Tibial nerve (tissue), 4 donors: ENCODE measurements around the gene CCNC. TPM values are rescaled to one million over a fixed set of nuclear protein-coding genes. Genes with fewer than 3 reads are reported as not detected.

Experiments
- DNase-seq, 2 donors: peaks; one replicate each; pipeline ENCODE4 v3.0.0-alpha.2; 2019; ENCODE audit warnings: low spot score in 2 of 2
- H3K27ac ChIP-seq, 4 donors: fragments of 200-600 bp; sonication (generic) in 3 of 4; one replicate each; pipeline ENCODE4 v1.5.1; 2017 to 2019; ENCODE audit warnings: mild to moderate bottlenecking in 1 of 4
- H3K27me3 ChIP-seq, 2 donors: fragments of 200-600 bp; sonication (generic) in 1 of 2; one replicate each; pipeline versions ENCODE4 v1.5.1 to v1.6.0; 2017 to 2019
- H3K36me3 ChIP-seq, 3 donors: fragments of 200-600 bp; sonication (generic); one replicate each; pipeline ENCODE4 v1.5.1; 2018 to 2019
- H3K4me1 ChIP-seq, 4 donors: fragments of 200-600 bp; sonication (generic) in 3 of 4; one replicate each; pipeline ENCODE4 v1.5.1; 2017 to 2019
- H3K4me3 ChIP-seq, 4 donors: fragments of 200-600 bp; sonication (generic) in 3 of 4; one replicate each; pipeline ENCODE4 v1.5.1; 2017 to 2019; ENCODE audit warnings: mild to moderate bottlenecking in 1 of 4, moderate library complexity in 1 of 4
- H3K9me3 ChIP-seq, 4 donors: fragments of 200-600 bp; sonication (generic) in 3 of 4; one replicate each; pipeline ENCODE4 v1.5.1; 2017 to 2019
- CTCF ChIP-seq, 5 experiments: fragments of 200-600 bp in 3 of 5; fragments of 450-650 bp in 2 of 5; sonication (generic) in 3 of 5; IDR thresholded peaks; one replicate each; pipeline ENCODE4 v1.5.1; 2016 to 2019; ENCODE audit warnings: antibody characterized with exemption in 5 of 5, mild to moderate bottlenecking in 3 of 5, moderate library complexity in 2 of 5
- EP300 ChIP-seq, 2 donors: sonication (generic); formaldehyde crosslinking; IDR thresholded peaks; one replicate each; pipeline ENCODE4 v1.6.1; 2017; ENCODE audit warnings: antibody characterized with exemption in 2 of 2, mild to moderate bottlenecking in 1 of 2
- POLR2A ChIP-seq, 2 donors: fragments of 450-650 bp; IDR thresholded peaks; one replicate each; pipeline ENCODE4 v1.6.1; 2017; ENCODE audit warnings: antibody characterized with exemption in 2 of 2, mild to moderate bottlenecking in 2 of 2, moderate library complexity in 2 of 2
- WGBS, 2 donors: methylation state at CpG; one replicate each; pipeline ENCODE4 v1.1.5; 2018; 5-methylcytosine and 5-hydroxymethylcytosine counted together
- total RNA-seq, 4 donors: library from RNA; depleted of rRNA; stranded (reverse); fragments of >200 nt; gene quantifications; one replicate each; pipeline ENCODE4 v1.1.0, GENCODE V29; 2016

Gene CCNC
- total RNA-seq, 4 donors from 2014 or later = 22.7 to 48.3 (median 30.3) TPM

- DNase-seq = no peak
- H3K27ac ChIP-seq = no peak overlapping the region
- H3K27me3 ChIP-seq = no peaks in the 10 kb centered on the region
- no peak overlapping the region for H3K4me3 ChIP-seq
- no peak for TF ChIP-seq CTCF (IDR thresholded peaks at IDR 0.05)
- TF ChIP-seq POLR2A (IDR thresholded peaks at IDR 0.05) = no peak
- TF ChIP-seq EP300 (IDR thresholded peaks at IDR 0.05) = no peak
- H3K4me1 ChIP-seq = no peaks in the 10 kb centered on the region
- no peaks in the 10 kb centered on the region for H3K9me3 ChIP-seq
- H3K36me3 ChIP-seq = peaks cover 0 to 66% (median 0%) of the 10 kb centered on the region in 3 donors
These were observed 24.5 kb downstream of the CCNC start for GRCh38 chr6:99543968-99544367.

- H3K27me3 ChIP-seq = no peaks in the 10 kb centered on the region
- no peak overlapping the region for H3K27ac ChIP-seq
- DNase-seq = no peak
- 93 to 96% methylated on average over 1 of the region's 1 CpG for WGBS, 2 donors
- no peaks in the 10 kb centered on the region for H3K4me1 ChIP-seq
- H3K36me3 ChIP-seq = peaks cover 0 to 59% (median 2%) of the 10 kb centered on the region in 3 donors
- no peaks in the 10 kb centered on the region for H3K9me3 ChIP-seq
- TF ChIP-seq EP300 (IDR thresholded peaks at IDR 0.05) (no peak), CTCF (IDR thresholded peaks at IDR 0.05) (no peak), POLR2A (IDR thresholded peaks at IDR 0.05) (no peak)
- H3K4me3 ChIP-seq = no peak overlapping the region
These were observed 37.8 kb downstream of the CCNC start for GRCh38 chr6:99530627-99531026.

DNA sequence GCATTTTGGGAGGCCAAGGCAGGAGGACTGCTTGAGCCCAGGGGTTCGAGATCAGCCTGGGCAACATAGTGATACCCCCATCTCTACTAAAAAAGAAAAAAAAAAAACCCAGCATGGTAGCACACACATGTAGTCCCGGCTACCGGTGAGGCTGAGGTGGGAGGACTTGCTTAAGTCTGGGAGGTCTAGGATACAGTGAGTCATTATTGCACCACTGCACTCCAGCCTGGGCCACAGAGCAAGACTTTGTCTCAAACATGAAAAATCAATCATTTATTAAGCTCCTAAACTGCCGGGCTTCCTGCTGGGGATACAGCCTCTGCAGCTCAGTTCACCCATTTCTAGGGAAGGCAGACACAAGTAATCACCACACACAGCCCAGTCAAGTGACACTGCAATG lies 45.9 kb downstream of the CCNC start:
- TF ChIP-seq POLR2A (IDR thresholded peaks at IDR 0.05) (no peak), EP300 (IDR thresholded peaks at IDR 0.05) (no peak), CTCF (IDR thresholded peaks at IDR 0.05) (no peak)
- Histone ChIP-seq H3K4me3 (no peak overlapping the region), H3K9me3 (no peaks in the 10 kb centered on the region), H3K27ac (peak overlapping the region in 1 of 4 donors; percentile 90), H3K36me3 (no peaks in the 10 kb centered on the region), H3K4me1 (peaks cover 0 to 15% (median 0%) of the 10 kb centered on the region in 4 donors), H3K27me3 (no peaks in the 10 kb centered on the region)
- DNase-seq = no peak
- 74 to 77% methylated on average over 4 of the region's 4 CpGs for WGBS, 2 donors

DNA sequence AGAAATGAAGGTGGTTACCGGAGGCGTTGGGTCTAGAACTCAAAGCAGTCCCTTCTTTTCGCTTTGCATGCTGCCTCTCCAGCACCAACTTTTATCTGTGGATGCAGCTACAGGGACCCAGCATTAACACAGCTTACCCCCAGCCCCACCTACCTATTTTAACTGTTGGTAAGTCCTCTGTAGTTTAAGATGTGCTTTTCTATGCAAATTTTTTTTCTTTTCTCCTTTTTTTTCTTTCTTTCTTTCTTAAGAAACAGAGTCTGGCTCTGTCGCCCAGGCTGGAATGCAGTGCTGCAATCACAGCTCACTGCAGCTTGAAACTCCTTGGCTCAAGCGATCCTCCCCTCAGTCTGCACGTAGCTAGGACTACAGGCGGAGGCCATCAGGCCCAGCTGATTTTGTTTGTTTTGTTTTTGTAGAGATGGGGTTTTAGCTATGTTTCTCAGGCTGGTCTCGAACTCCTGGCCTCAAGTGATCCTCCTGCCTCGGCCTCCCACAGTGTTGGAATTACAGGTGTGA lies 46.8 kb downstream of the CCNC start:
- DNase-seq = no peak
- no peak for TF ChIP-seq EP300 (IDR thresholded peaks at IDR 0.05)
- TF ChIP-seq CTCF (IDR thresholded peaks at IDR 0.05) = no peak
- no peak for TF ChIP-seq POLR2A (IDR thresholded peaks at IDR 0.05)
- H3K4me1 ChIP-seq = peaks cover 0 to 15% (median 0%) of the 10 kb centered on the region in 4 donors
- H3K36me3 ChIP-seq = no peaks in the 10 kb centered on the region
- H3K9me3 ChIP-seq = no peaks in the 10 kb centered on the region
- H3K4me3 ChIP-seq = peak overlapping the region; percentile 56 to 64 (median 61)
- H3K27ac ChIP-seq = peak overlapping the region; percentile 71 to 90 (median 90)
- no peaks in the 10 kb centered on the region for H3K27me3 ChIP-seq
- WGBS, 2 donors = 29 to 31% methylated on average over 9 of the region's 9 CpGs

DNA sequence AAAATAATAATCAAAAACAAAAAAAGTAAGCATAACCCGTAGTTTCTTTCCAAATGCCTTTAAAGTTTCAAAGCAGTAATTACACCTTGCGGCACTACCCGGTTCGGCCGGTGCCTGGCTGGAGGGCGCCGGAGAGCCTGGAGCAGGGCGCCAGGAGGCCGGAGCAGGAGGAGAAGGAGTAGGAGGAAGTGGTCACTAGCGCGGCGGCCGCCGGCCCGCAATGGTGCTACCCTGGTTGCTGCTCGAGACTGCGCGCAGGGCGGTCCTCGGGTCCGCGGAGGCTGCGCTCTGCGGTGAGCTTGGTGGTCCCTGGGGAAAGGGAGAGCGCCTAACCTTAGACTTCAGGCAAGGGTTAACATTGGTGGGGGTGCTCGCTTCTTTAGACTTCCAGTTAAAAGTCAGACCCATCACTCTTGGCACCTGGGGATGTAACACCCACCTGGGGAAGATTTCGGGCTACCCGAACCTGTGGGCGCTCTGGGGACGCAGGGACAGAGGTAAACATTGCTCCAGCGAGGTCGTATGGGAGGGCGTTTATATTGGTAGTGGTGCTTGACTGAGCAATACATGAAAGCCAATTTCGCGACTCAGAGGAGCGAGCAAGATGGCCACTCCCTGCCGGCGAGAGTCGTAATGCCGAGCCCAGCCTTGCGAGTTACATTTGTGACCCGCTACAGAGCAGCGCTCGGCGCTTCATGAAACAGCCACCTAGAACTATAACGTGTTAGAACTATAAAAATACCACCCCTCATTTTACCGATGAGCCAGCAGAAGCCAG lies 47.4 kb downstream of the CCNC start:
- no peaks in the 10 kb centered on the region for H3K36me3 ChIP-seq
- H3K27ac ChIP-seq = peak overlapping the region; percentile 71 to 90 (median 90)
- WGBS, 2 donors = 0% methylated on average over 44 to 45 of the region's 47 CpGs
- TF ChIP-seq POLR2A (IDR thresholded peaks at IDR 0.05) (peak; percentile 71 to 86), CTCF (IDR thresholded peaks at IDR 0.05) (peak; percentile 78 to 96 (median 87)), EP300 (IDR thresholded peaks at IDR 0.05) (peak in 1 of 2 donors; percentile 94)
- no peaks in the 10 kb centered on the region for H3K9me3 ChIP-seq
- peaks cover 0 to 19% (median 0%) of the 10 kb centered on the region in 4 donors for H3K4me1 ChIP-seq
- H3K4me3 ChIP-seq = peak overlapping the region; percentile 56 to 64 (median 61)
- DNase-seq = peak; percentile 69 to 76
- no peaks in the 10 kb centered on the region for H3K27me3 ChIP-seq
